Measurements from ENCODE around the gene ERCC5. TPM values are rescaled to one million over a fixed set of nuclear protein-coding genes. Genes with fewer than 3 reads are reported as not detected.
A peak's percentile ranks its signal among the peaks of the same experiment; 100 is the strongest.

ERCC5 gene
- total and polyA plus RNA-seq, 2 donors (not counting 1 experiment from before 2014, with no cell fraction given) = 34.7 to 88.3 TPM

- Mint-ChIP-seq H3K27ac (no peak overlapping the region), H3K4me3 (no peak overlapping the region), H3K4me1 (peaks cover 35% of the 10 kb centered on the region), H3K27me3 (no peaks in the 10 kb centered on the region), H3K9me3 (ENCODE audit: insufficient read depth) (no peaks in the 10 kb centered on the region)
- no peaks in the 10 kb centered on the region for H3K9me3 ChIP-seq (ENCODE audit: control extremely low read depth in 1 of 3, control insufficient read depth in 2 of 3, insufficient read depth in 1 of 3, low read length in 2 of 3)
- intact Hi-C loops (cut with micrococcal nuclease) = no loop called here
- ATAC-seq (ENCODE audit: low read depth) = no peak
- peaks cover 8 to 16% of the 10 kb centered on the region in 2 experiments for H3K36me3 ChIP-seq (replicated peaks in 1 of 2; ENCODE audit: control extremely low read depth in 1 of 2, control insufficient read depth in 1 of 2, extremely low read depth in 1 of 2, insufficient read depth in 2 of 2, low read length in 1 of 2)
- no peak overlapping the region for H3K4me3 ChIP-seq (ENCODE audit: control extremely low read depth in 1 of 5, extremely low read depth in 1 of 5, insufficient read depth in 1 of 5, low read depth in 2 of 5, low read length in 4 of 5)
- no peaks in the 10 kb centered on the region for H3K27me3 ChIP-seq (replicated peaks in 1 of 4; ENCODE audit: control extremely low read depth in 1 of 4, control insufficient read depth in 3 of 4, insufficient read depth in 4 of 4, low read length in 3 of 4)
- no peak overlapping the region for H3K4me2 ChIP-seq (replicated peaks; ENCODE audit: low read depth, low read length, poor library complexity, severe bottlenecking)
- H2AFZ ChIP-seq (ENCODE audit: insufficient read depth, low read depth, low read length, poor library complexity, severe bottlenecking) = no peak overlapping the region
- H3K4me1 ChIP-seq (ENCODE audit: control insufficient read depth in 2 of 2, insufficient read depth in 2 of 2, low read length in 2 of 2) = peaks cover 21 to 25% of the 10 kb centered on the region in 2 donors
- CTCF ChIA-PET = interaction anchor here (0.8 to 7.0 kb wide), 4 partner anchors 26 to 267 kb away, joined by 3 to 107 read pairs (median 34); partner anchors contain the start of gene TPP2
- peak overlapping the region in 1 of 2 donors; percentile 42 for H3K27ac ChIP-seq (ENCODE audit: low read length in 2 of 2)
- no peak for TF ChIP-seq EZH2 (IDR thresholded peaks at IDR 0.05; ENCODE audit: borderline replicate concordance, insufficient read depth, low read depth, low read length, poor library complexity, severe bottlenecking)
- TF ChIP-seq CTCF (IDR thresholded peaks at IDR 0.05) = no peak
- peaks cover 79% of the 10 kb centered on the region for H3K79me2 ChIP-seq (ENCODE audit: control insufficient read depth, insufficient read depth, low read length)
- no peak for DNase-seq
- H3K9ac ChIP-seq (ENCODE audit: low read length) = no peak overlapping the region
- peaks cover 37% of the 10 kb centered on the region for H4K20me1 ChIP-seq (ENCODE audit: control insufficient read depth, insufficient read depth, low read length, poor library complexity, severe bottlenecking)
- no CpG with 5 or more reads among the region's 6 CpGs for WGBS (ENCODE audit: insufficient coverage)
- POLR2A ChIA-PET = no interaction called here
Observed at GRCh38 chr13:102848956-102849355, 3.1 kb downstream of the ERCC5 start.

- no peak overlapping the region for H3K27ac Mint-ChIP-seq
- intact Hi-C loops (cut with micrococcal nuclease) = no loop called here
- Histone ChIP-seq H3K4me2 (replicated peaks; ENCODE audit: low read depth, low read length, poor library complexity, severe bottlenecking) (no peak overlapping the region), H3K4me3 (ENCODE audit: control extremely low read depth in 1 of 5, extremely low read depth in 1 of 5, insufficient read depth in 1 of 5, low read depth in 2 of 5, low read length in 4 of 5) (no peak overlapping the region), H3K27ac (ENCODE audit: low read length in 2 of 2) (no peak overlapping the region), H2AFZ (ENCODE audit: insufficient read depth, low read depth, low read length, poor library complexity, severe bottlenecking) (no peak overlapping the region), H3K9ac (ENCODE audit: low read length) (no peak overlapping the region), H3K36me3 (replicated peaks in 1 of 2; ENCODE audit: control extremely low read depth in 1 of 2, control insufficient read depth in 1 of 2, extremely low read depth in 1 of 2, insufficient read depth in 2 of 2, low read length in 1 of 2) (peaks cover 25 to 44% of the 10 kb centered on the region in 2 experiments), H3K4me1 (ENCODE audit: control insufficient read depth in 2 of 2, insufficient read depth in 2 of 2, low read length in 2 of 2) (peaks cover 7 to 13% of the 10 kb centered on the region in 2 donors), H3K79me2 (ENCODE audit: control insufficient read depth, insufficient read depth, low read length) (peaks cover 85% of the 10 kb centered on the region), H3K27me3 (replicated peaks in 1 of 4; ENCODE audit: control extremely low read depth in 1 of 4, control insufficient read depth in 3 of 4, insufficient read depth in 4 of 4, low read length in 3 of 4) (no peaks in the 10 kb centered on the region), H4K20me1 (ENCODE audit: control insufficient read depth, insufficient read depth, low read length, poor library complexity, severe bottlenecking) (peaks cover 63% of the 10 kb centered on the region), H3K9me3 (ENCODE audit: control extremely low read depth in 1 of 3, control insufficient read depth in 2 of 3, insufficient read depth in 1 of 3, low read length in 2 of 3) (no peaks in the 10 kb centered on the region)
- WGBS (ENCODE audit: insufficient coverage) = 100% methylated on average over 2 of the region's 3 CpGs
- TF ChIP-seq CTCF (IDR thresholded peaks at IDR 0.05) (no peak), EZH2 (IDR thresholded peaks at IDR 0.05; ENCODE audit: borderline replicate concordance, insufficient read depth, low read depth, low read length, poor library complexity, severe bottlenecking) (no peak)
- ATAC-seq (ENCODE audit: low read depth) (no peak), DNase-seq (no peak)
- no peaks in the 10 kb centered on the region for H3K9me3 Mint-ChIP-seq (ENCODE audit: insufficient read depth)
- no peak overlapping the region for H3K4me3 Mint-ChIP-seq
- peaks cover 22% of the 10 kb centered on the region for H3K4me1 Mint-ChIP-seq
- ChIA-PET CTCF (no interaction called here), POLR2A (no interaction called here)
- H3K27me3 Mint-ChIP-seq = no peaks in the 10 kb centered on the region
Observed at GRCh38 chr13:102852556-102852955, 6.7 kb downstream of the ERCC5 start.
